Kidney (tissue), 14 donors: ENCODE results near the gene AGPAT4. TPM values are rescaled to one million over a fixed set of nuclear protein-coding genes. Genes with fewer than 3 reads are reported as not detected.

ENCODE experiments used
- DNase-seq, 5 donors: peaks; one replicate each; pipeline ENCODE4 v3.0.0-alpha.2; 2013 to 2020
- FAIRE-seq: peaks from 2 replicates; lab custom pipeline; 2012; peaks lifted over from hg19 to GRCh38; lab: Jason Lieb, UNC
- H3K27ac ChIP-seq, 2 donors: one replicate each; pipeline ENCODE4 v1.7.0; 2013; ENCODE audit warnings: low read depth in 2 of 2, low read length in 2 of 2, inconsistent platforms in 1 of 2
- H3K27me3 ChIP-seq: one replicate; pipeline ENCODE4 v1.7.1; 2013; ENCODE audit warnings: low read length, inconsistent platforms; ENCODE audit not compliant: control insufficient read depth, insufficient read depth
- H3K36me3 ChIP-seq, 3 donors: one replicate each; pipeline versions ENCODE4 v1.7.0 to v1.7.1; 2013; ENCODE audit warnings: low read length in 3 of 3, control low read depth in 1 of 3, inconsistent platforms in 1 of 3; ENCODE audit not compliant: insufficient read depth in 3 of 3, control insufficient read depth in 2 of 3
- H3K4me1 ChIP-seq, 3 donors: one replicate each; pipeline versions ENCODE4 v1.7.0 to v1.7.1; 2013; ENCODE audit warnings: low read length in 3 of 3, inconsistent platforms in 1 of 3, low read depth in 1 of 3; ENCODE audit not compliant: control insufficient read depth in 2 of 3, insufficient read depth in 2 of 3
- H3K4me3 ChIP-seq, 3 donors: one replicate each; pipeline versions ENCODE4 v1.7.0 to v1.8.1; 2013; ENCODE audit warnings: low read length in 3 of 3, control low read depth in 1 of 3, inconsistent platforms in 1 of 3
- H3K9ac ChIP-seq, 3 donors: one replicate each; pipeline versions ENCODE4 v1.7.0 to v1.7.1; 2013; ENCODE audit warnings: low read length in 3 of 3, control low read depth in 1 of 3, inconsistent platforms in 1 of 3
- H3K9me3 ChIP-seq, 3 donors: one replicate each; pipeline versions ENCODE4 v1.7.0 to v1.7.1; 2013; ENCODE audit warnings: low read length in 3 of 3, control low read depth in 1 of 3, inconsistent platforms in 1 of 3; ENCODE audit not compliant: control insufficient read depth in 2 of 3, insufficient read depth in 1 of 3
- intact Hi-C: fragments of 100-400 bp; cut with DNase I; formaldehyde crosslinking; loops from one replicate; pipeline ENCODE4 v1.11.1; 2022
- polyA plus RNA-seq: library from polyadenylated mRNA; stranded (reverse); fragments of 350-450 nt; fragmentation: Illumina TruSeq; extraction: RNeasy Lipid Tissue Mini Kit (QIAGEN cat#74804); gene quantifications from one replicate; pipeline ENCODE4 v1.2.3, GENCODE V29; 2014; ENCODE audit warnings: low read depth, low replicate concordance; ENCODE audit not compliant: insufficient read depth
- total RNA-seq: library from RNA; stranded (reverse); fragmentation: NEBNext Ultra II Directional; extraction: Animal tissue kit (Norgen Biotek cat#: 25700); gene quantifications from one replicate; pipeline ENCODE4 v1.2.1, GENCODE V29; 2021
- TF ChIP-seq, protein P1 (sequence below): IDR thresholded peaks from 3 replicates; pipeline ENCODE4 v1.5.1; 2012; ENCODE audit warnings: mild to moderate bottlenecking, moderate library complexity, borderline replicate concordance; ENCODE audit not compliant: insufficient read depth; ENCODE audit errors: extremely low read depth
- donor health status: control.
- donor health status: control.
- donor health status: control.
- donor health status: control.
- donor health status: control.
- donor health status: DM: yes; HTN: yes; CAD: no.
- donor health status: Normal renal cell carcinoma (clear cell type).

Gene AGPAT4
- total and polyA plus RNA-seq, 2 donors from 2014 or later = 3.3 to 12.3 TPM

DNA sequence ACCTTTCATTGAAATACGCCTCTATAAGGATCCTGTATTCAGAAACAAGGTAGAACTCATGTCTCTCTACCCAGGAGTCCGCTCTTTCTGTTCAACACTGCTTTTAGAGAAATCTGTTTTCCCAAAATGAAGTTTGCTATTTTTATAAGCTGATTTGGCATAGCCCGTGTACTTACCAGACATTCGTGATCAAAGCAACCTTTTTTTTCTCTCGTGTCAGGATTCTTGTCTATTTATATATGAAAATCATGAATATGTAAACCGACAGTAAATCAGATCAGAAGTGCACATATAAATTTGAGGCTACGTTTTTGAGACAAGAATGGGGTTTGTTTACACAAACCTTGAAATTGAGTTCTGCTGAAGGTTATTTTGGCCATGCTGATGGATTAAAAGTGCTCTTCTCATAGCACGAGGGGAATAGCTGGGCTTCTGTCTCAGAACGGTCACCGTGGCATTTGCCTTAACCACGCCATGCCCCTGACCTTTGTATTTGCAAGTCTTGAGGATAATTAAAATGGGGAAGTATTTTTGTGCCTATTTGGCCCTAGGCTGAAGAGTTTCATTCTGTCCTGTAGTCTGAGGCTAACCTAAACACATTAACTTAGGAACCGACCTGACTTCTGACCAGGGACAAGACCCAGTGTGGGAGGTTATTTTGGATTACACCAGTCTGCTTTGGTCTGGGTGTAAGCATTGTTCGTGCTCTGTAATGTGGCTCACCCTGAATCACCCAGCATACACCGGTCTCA, 163.7 kb downstream of the AGPAT4 start:
- no peak overlapping the region for H3K27ac ChIP-seq
- H3K36me3 ChIP-seq = peaks cover 16 to 78% (median 40%) of the 10 kb centered on the region in 3 donors
- no peak for DNase-seq
- H3K4me3 ChIP-seq = no peak overlapping the region
- FAIRE-seq = no peak
- H3K27me3 ChIP-seq = no peaks in the 10 kb centered on the region
- H3K4me1 ChIP-seq = no peaks in the 10 kb centered on the region
- H3K9ac ChIP-seq = no peak overlapping the region
- TF ChIP-seq, protein P1, sequence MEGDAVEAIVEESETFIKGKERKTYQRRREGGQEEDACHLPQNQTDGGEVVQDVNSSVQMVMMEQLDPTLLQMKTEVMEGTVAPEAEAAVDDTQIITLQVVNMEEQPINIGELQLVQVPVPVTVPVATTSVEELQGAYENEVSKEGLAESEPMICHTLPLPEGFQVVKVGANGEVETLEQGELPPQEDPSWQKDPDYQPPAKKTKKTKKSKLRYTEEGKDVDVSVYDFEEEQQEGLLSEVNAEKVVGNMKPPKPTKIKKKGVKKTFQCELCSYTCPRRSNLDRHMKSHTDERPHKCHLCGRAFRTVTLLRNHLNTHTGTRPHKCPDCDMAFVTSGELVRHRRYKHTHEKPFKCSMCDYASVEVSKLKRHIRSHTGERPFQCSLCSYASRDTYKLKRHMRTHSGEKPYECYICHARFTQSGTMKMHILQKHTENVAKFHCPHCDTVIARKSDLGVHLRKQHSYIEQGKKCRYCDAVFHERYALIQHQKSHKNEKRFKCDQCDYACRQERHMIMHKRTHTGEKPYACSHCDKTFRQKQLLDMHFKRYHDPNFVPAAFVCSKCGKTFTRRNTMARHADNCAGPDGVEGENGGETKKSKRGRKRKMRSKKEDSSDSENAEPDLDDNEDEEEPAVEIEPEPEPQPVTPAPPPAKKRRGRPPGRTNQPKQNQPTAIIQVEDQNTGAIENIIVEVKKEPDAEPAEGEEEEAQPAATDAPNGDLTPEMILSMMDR = no peak
- intact Hi-C loops = no loop called here
- no peaks in the 10 kb centered on the region for H3K9me3 ChIP-seq

DNA sequence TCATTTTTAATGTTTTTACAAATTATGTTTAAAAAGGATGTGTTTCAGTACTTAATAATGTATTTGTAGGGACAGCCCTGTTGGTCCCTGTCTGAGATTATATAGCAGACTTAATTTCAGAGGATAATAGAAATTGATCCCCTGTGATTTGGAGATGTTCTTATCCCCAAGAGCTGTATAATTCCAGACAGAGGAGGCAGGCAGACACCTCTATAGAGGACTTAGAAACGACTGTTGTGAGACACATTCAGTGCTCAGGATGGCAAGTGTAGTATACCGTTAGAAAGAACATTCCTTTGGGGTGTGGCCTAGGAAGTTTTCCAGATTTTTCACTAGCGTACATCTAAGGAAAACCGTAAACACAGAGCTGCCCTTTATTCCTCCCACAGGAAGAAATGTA, 164.5 kb downstream of the AGPAT4 start:
- Histone ChIP-seq H3K36me3 (peaks cover 16 to 69% (median 40%) of the 10 kb centered on the region in 3 donors), H3K27me3 (no peaks in the 10 kb centered on the region), H3K9ac (no peak overlapping the region), H3K4me1 (no peaks in the 10 kb centered on the region), H3K27ac (no peak overlapping the region), H3K4me3 (no peak overlapping the region), H3K9me3 (no peaks in the 10 kb centered on the region)
- FAIRE-seq (no peak), DNase-seq (no peak)
- intact Hi-C loops = no loop called here
- TF ChIP-seq, protein P1 = no peak

DNA sequence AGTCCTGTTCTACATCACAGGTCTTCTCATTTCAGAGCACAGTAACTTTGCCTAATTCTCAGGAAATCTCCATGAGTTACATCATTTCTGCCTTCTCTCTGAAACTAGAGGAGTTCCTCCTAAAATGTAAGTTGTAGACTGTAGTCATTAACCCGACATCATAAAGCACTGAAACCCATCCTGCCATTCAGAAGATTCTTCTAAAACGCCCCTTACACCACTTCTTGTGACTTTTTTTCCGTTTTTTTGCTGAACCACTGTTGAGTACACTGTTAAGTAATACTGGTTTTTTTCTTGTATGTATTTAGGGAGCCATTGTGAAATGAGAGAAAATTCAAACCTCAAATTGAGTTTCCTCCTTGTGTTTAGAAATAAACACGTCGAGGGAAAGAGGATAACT, 164.9 kb downstream of the AGPAT4 start:
- Histone ChIP-seq H3K4me3 (no peak overlapping the region), H3K36me3 (peaks cover 16 to 65% (median 40%) of the 10 kb centered on the region in 3 donors), H3K9ac (no peak overlapping the region), H3K27ac (no peak overlapping the region), H3K9me3 (no peaks in the 10 kb centered on the region), H3K27me3 (no peaks in the 10 kb centered on the region), H3K4me1 (no peaks in the 10 kb centered on the region)
- TF ChIP-seq, protein P1 = no peak
- DNase-seq (no peak), FAIRE-seq (no peak)
- intact Hi-C loops = no loop called here
